ENCODE data around the gene JPH3.

- TF ChIP-seq, protein P1, sequence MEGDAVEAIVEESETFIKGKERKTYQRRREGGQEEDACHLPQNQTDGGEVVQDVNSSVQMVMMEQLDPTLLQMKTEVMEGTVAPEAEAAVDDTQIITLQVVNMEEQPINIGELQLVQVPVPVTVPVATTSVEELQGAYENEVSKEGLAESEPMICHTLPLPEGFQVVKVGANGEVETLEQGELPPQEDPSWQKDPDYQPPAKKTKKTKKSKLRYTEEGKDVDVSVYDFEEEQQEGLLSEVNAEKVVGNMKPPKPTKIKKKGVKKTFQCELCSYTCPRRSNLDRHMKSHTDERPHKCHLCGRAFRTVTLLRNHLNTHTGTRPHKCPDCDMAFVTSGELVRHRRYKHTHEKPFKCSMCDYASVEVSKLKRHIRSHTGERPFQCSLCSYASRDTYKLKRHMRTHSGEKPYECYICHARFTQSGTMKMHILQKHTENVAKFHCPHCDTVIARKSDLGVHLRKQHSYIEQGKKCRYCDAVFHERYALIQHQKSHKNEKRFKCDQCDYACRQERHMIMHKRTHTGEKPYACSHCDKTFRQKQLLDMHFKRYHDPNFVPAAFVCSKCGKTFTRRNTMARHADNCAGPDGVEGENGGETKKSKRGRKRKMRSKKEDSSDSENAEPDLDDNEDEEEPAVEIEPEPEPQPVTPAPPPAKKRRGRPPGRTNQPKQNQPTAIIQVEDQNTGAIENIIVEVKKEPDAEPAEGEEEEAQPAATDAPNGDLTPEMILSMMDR (IDR thresholded peaks at IDR 0.05 in 4 of 5, conservative IDR thresholded peaks at IDR 0.05 in 1 of 5): no peak
- no peak for TF ChIP-seq POLR2A (IDR thresholded peaks at IDR 0.05)
These were observed 4.9 kb upstream of the JPH3 start for GRCh38 chr16:87597324-87597830.
